Upper lobe of right lung (tissue), 1 donor: ENCODE measurements around the gene FABP3. TPM values are rescaled to one million over a fixed set of nuclear protein-coding genes. Genes with fewer than 3 reads are reported as not detected.

Experiments
- ATAC-seq: fragments of 200-7000 bp; cut with Tn5 transposase; one replicate; pipeline ENCODE4 v1.9.1; 2020; ENCODE audit warnings: mild to moderate bottlenecking, moderate library complexity
- DNase-seq: peaks from one replicate; pipeline ENCODE4 v3.0.0-alpha.2; 2020
- H3K27ac ChIP-seq: fragments of 200-600 bp; one replicate; pipeline ENCODE4 v1.8.0; 2022
- H3K27me3 ChIP-seq: fragments of 200-600 bp; one replicate; pipeline ENCODE4 v1.8.0; 2022; ENCODE audit warnings: mild to moderate bottlenecking
- H3K36me3 ChIP-seq: fragments of 200-600 bp; one replicate; pipeline ENCODE4 v1.8.0; 2022
- H3K4me1 ChIP-seq: fragments of 200-600 bp; one replicate; pipeline ENCODE4 v1.8.0; 2022
- H3K4me3 ChIP-seq: fragments of 200-600 bp; one replicate; pipeline ENCODE4 v1.8.0; 2022; ENCODE audit warnings: mild to moderate bottlenecking
- H3K9me3 ChIP-seq: fragments of 200-600 bp; one replicate; pipeline ENCODE4 v1.8.0; 2022
- CTCF ChIP-seq: fragments of 200-600 bp; IDR thresholded peaks from one replicate; pipeline ENCODE4 v1.8.0; 2022; ENCODE audit warnings: antibody characterized with exemption
- intact Hi-C: fragments of 100-400 bp; cut with DNase I; formaldehyde crosslinking; loops from one replicate; pipeline ENCODE4 v1.11.0; 2022
- total RNA-seq: library from RNA; stranded (reverse); fragmentation: NEBNext Ultra II Directional; extraction: Animal tissue kit (Norgen Biotek cat#: 25700); gene quantifications from one replicate; pipeline ENCODE4 v1.2.1, GENCODE V29; 2021
- donor health status: DM: no; HTN: yes; CAD: no; lungs with severe emphysema.

The FABP3 gene
- total RNA-seq, 1 donor from 2014 or later = 63.6 TPM

DNA sequence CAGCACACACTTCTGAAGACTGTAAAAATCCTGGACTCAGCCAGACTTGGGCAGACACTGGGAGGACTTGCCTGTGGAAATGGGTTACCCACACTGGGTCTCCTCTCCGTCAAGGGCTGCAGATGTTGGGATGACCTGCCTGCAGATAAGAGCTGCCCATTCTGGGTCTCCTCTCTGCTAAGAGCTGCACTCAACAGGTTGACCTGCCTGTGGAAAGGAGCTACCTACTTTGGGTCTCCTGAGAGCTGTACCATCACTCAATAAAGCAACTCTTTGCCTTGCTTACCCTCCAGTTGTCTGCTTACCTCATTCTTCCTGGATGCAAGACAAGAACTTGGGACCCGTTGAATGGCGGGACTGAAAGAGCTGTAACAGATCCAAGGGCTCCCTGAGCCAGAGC is 47.9 kb downstream of the FABP3 start:
- Histone ChIP-seq H3K36me3 (peaks cover 25% of the 10 kb centered on the region), H3K9me3 (no peaks in the 10 kb centered on the region), H3K27ac (no peak overlapping the region), H3K27me3 (no peaks in the 10 kb centered on the region), H3K4me1 (no peaks in the 10 kb centered on the region), H3K4me3 (no peak overlapping the region)
- intact Hi-C loops = no loop called here
- DNase-seq = no peak
- no peak for TF ChIP-seq CTCF
- ATAC-seq = no peak

DNA sequence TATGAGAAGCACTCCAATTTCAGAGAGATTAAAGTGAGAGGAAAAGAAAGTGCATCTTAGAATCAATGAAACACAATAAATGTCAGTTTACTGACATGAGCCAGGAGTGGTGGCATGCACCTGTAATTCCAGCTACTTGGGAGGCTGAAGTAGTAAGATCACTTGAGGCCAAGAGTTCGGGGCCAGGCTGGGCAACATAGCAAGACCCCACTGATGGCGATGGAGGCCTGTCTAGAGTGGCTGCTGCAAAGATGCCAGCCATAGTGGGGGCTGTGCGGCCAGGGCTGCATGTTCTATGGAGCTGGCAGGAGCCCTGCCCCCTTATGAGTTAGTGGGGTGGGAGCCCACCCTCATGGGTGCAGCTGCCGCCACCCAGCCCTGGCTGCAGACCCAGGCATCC is 48.8 kb downstream of the FABP3 start:
- intact Hi-C loops = no loop called here
- Histone ChIP-seq H3K4me1 (no peaks in the 10 kb centered on the region), H3K4me3 (no peak overlapping the region), H3K9me3 (no peaks in the 10 kb centered on the region), H3K27ac (no peak overlapping the region), H3K27me3 (no peaks in the 10 kb centered on the region), H3K36me3 (peaks cover 31% of the 10 kb centered on the region)
- DNase-seq (no peak), ATAC-seq (no peak)
- no peak for TF ChIP-seq CTCF

- no peak for TF ChIP-seq CTCF
- Histone ChIP-seq H3K27me3 (no peaks in the 10 kb centered on the region), H3K9me3 (no peaks in the 10 kb centered on the region), H3K4me3 (no peak overlapping the region), H3K36me3 (peaks cover 73% of the 10 kb centered on the region), H3K27ac (no peak overlapping the region), H3K4me1 (no peaks in the 10 kb centered on the region)
- ATAC-seq (no peak), DNase-seq (no peak)
- intact Hi-C loops = no loop called here
Measured at GRCh38 chr1:31318146-31318545, 54.7 kb downstream of the FABP3 start.

DNA sequence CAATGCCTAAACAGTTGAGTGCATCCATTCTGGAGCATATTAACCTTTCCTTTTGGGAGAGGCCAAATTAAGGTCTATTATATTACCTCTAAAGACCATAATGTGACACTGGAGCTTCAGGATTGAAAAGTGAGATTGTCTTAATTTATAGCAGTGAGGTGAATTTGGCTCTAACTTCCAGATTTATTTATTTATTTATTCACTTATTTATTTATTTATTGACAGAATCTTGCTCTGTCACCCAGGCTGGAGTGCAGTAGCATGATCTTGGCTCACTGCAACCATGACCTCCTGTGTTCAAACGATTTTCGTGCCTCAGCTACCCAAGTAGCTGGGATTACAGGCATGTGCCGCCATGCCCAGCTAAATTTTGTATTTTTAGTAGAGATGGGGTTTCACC is 57.0 kb downstream of the FABP3 start:
- no peaks in the 10 kb centered on the region for H3K9me3 ChIP-seq
- DNase-seq (no peak), ATAC-seq (no peak)
- no peak overlapping the region for H3K27ac ChIP-seq
- intact Hi-C loops = no loop called here
- no peaks in the 10 kb centered on the region for H3K4me1 ChIP-seq
- peaks cover 81% of the 10 kb centered on the region for H3K36me3 ChIP-seq
- no peak for TF ChIP-seq CTCF
- no peaks in the 10 kb centered on the region for H3K27me3 ChIP-seq
- H3K4me3 ChIP-seq = no peak overlapping the region

Other genes with a start within 250 kb of the FABP3 start
- not detected for gene NKAIN1, start 133.2 kb downstream of the FABP3 start, total RNA-seq
- 35.2 TPM for gene SNRNP40, start 76.3 kb downstream of the FABP3 start, total RNA-seq
- gene ZCCHC17, start 76.0 kb downstream of the FABP3 start, total RNA-seq = 16.0 TPM
- gene SERINC2, start 40.1 kb upstream of the FABP3 start, total RNA-seq = 40.6 TPM
- 154 TPM for gene TINAGL1, start 203.4 kb upstream of the FABP3 start, total RNA-seq
- not detected for gene HCRTR1, start 244.6 kb upstream of the FABP3 start, total RNA-seq